ENCODE data around the gene LIMS2.

LIMS2 gene

GRCh38 chr2:127678991-127679390 lies 3.7 kb upstream of the LIMS2 start:
- Histone ChIP-seq H2AFZ (ENCODE audit: insufficient read depth, low read length, poor library complexity) (no peak overlapping the region), H3K4me1 (ENCODE audit: control insufficient read depth in 1 of 2, insufficient read depth in 2 of 2, low read length in 2 of 2) (peaks cover 6 to 10% of the 10 kb centered on the region in 2 experiments)

GRCh38 chr2:127678531-127678930 lies 3.2 kb upstream of the LIMS2 start:
- Histone ChIP-seq H3K4ac (ENCODE audit: low read depth, low read length) (no peak overlapping the region), H3K14ac (ENCODE audit: low read length) (no peak overlapping the region), H2BK120ac (ENCODE audit: insufficient read depth, low read length, poor library complexity) (no peak overlapping the region), H2AK5ac (ENCODE audit: low read length) (no peak overlapping the region), H3K4me1 (ENCODE audit: control insufficient read depth in 1 of 2, insufficient read depth in 2 of 2, low read length in 2 of 2) (peaks cover 6 to 8% of the 10 kb centered on the region in 2 experiments), H3K79me1 (ENCODE audit: low read length) (peaks cover 5% of the 10 kb centered on the region), H3K4me2 (ENCODE audit: low read length) (no peak overlapping the region), H4K12ac (ENCODE audit: low read depth, low read length) (no peak overlapping the region), H2AFZ (ENCODE audit: insufficient read depth, low read length, poor library complexity) (no peak overlapping the region), H3K9me3 (ENCODE audit: insufficient read depth, low read depth, low read length) (peaks cover 3% of the 10 kb centered on the region), H2BK12ac (ENCODE audit: low read length) (no peak overlapping the region), H4K91ac (ENCODE audit: low read depth, low read length) (no peak overlapping the region), H2BK5ac (ENCODE audit: low read depth, low read length, poor library complexity) (no peak overlapping the region), H3K36me3 (ENCODE audit: control insufficient read depth in 1 of 2, insufficient read depth in 2 of 2, low read length in 2 of 2) (no peaks in the 10 kb centered on the region), H3K79me2 (ENCODE audit: control insufficient read depth, insufficient read depth, low read length, poor library complexity) (peaks cover 3% of the 10 kb centered on the region), H3K4me3 (ENCODE audit: low read depth, low read length) (no peak overlapping the region), H3K18ac (ENCODE audit: low read length) (no peak overlapping the region), H3K9ac (ENCODE audit: low read length) (no peak overlapping the region), H3K27me3 (ENCODE audit: insufficient read depth, low read length) (peaks cover 4% of the 10 kb centered on the region), H3K23ac (ENCODE audit: low read length) (no peak overlapping the region), H4K8ac (ENCODE audit: low read depth, low read length) (no peak overlapping the region), H3K27ac (ENCODE audit: low read depth, low read length) (no peak overlapping the region)
- no peak for DNase-seq
- no CpG with 5 or more reads among the region's 10 CpGs for WGBS (ENCODE audit: extremely low coverage, insufficient coverage, insufficient read length)

More at GRCh38 chr2:127678991-127679390, 3.7 kb upstream of the LIMS2 start:
- Histone ChIP-seq H3K9me3 (ENCODE audit: insufficient read depth, low read depth, low read length) (peaks cover 5% of the 10 kb centered on the region), H3K18ac (ENCODE audit: low read length) (no peak overlapping the region), H2AK5ac (ENCODE audit: low read length) (no peak overlapping the region), H3K27ac (ENCODE audit: low read depth, low read length) (no peak overlapping the region), H3K4me3 (ENCODE audit: low read depth, low read length) (peak overlapping the region; percentile 1), H3K36me3 (ENCODE audit: control insufficient read depth in 1 of 2, insufficient read depth in 2 of 2, low read length in 2 of 2) (no peaks in the 10 kb centered on the region), H2BK12ac (ENCODE audit: low read length) (no peak overlapping the region), H3K79me2 (ENCODE audit: control insufficient read depth, insufficient read depth, low read length, poor library complexity) (peaks cover 3% of the 10 kb centered on the region), H3K23ac (ENCODE audit: low read length) (no peak overlapping the region), H3K27me3 (ENCODE audit: insufficient read depth, low read length) (peaks cover 4% of the 10 kb centered on the region), H3K14ac (ENCODE audit: low read length) (no peak overlapping the region), H4K8ac (ENCODE audit: low read depth, low read length) (no peak overlapping the region), H3K9ac (ENCODE audit: low read length) (no peak overlapping the region), H4K91ac (ENCODE audit: low read depth, low read length) (no peak overlapping the region), H3K4me2 (ENCODE audit: low read length) (no peak overlapping the region), H2BK5ac (ENCODE audit: low read depth, low read length, poor library complexity) (no peak overlapping the region), H4K12ac (ENCODE audit: low read depth, low read length) (no peak overlapping the region), H2BK120ac (ENCODE audit: insufficient read depth, low read length, poor library complexity) (no peak overlapping the region), H3K4ac (ENCODE audit: low read depth, low read length) (no peak overlapping the region), H3K79me1 (ENCODE audit: low read length) (peaks cover 5% of the 10 kb centered on the region)
- no CpG with 5 or more reads among the region's 6 CpGs for WGBS (ENCODE audit: extremely low coverage, insufficient coverage, insufficient read length)
- DNase-seq, result no peak

GRCh38 chr2:127676906-127677305 lies 1.6 kb upstream of the LIMS2 start:
- Histone ChIP-seq H3K4me3 (ENCODE audit: low read depth, low read length) (no peak overlapping the region), H3K18ac (ENCODE audit: low read length) (no peak overlapping the region), H2BK12ac (ENCODE audit: low read length) (no peak overlapping the region), H3K36me3 (ENCODE audit: control insufficient read depth in 1 of 2, insufficient read depth in 2 of 2, low read length in 2 of 2) (no peaks in the 10 kb centered on the region), H3K14ac (ENCODE audit: low read length) (no peak overlapping the region), H3K27me3 (ENCODE audit: insufficient read depth, low read length) (peaks cover 4% of the 10 kb centered on the region), H3K4me2 (ENCODE audit: low read length) (no peak overlapping the region), H3K79me1 (ENCODE audit: low read length) (peaks cover 5% of the 10 kb centered on the region), H3K23ac (ENCODE audit: low read length) (no peak overlapping the region), H3K79me2 (ENCODE audit: control insufficient read depth, insufficient read depth, low read length, poor library complexity) (peaks cover 3% of the 10 kb centered on the region), H2AK5ac (ENCODE audit: low read length) (no peak overlapping the region), H3K4ac (ENCODE audit: low read depth, low read length) (no peak overlapping the region), H3K27ac (ENCODE audit: low read depth, low read length) (no peak overlapping the region), H4K8ac (ENCODE audit: low read depth, low read length) (no peak overlapping the region), H4K91ac (ENCODE audit: low read depth, low read length) (no peak overlapping the region), H2BK120ac (ENCODE audit: insufficient read depth, low read length, poor library complexity) (no peak overlapping the region), H2BK5ac (ENCODE audit: low read depth, low read length, poor library complexity) (no peak overlapping the region), H3K4me1 (ENCODE audit: control insufficient read depth in 1 of 2, insufficient read depth in 2 of 2, low read length in 2 of 2) (peaks cover 6 to 8% of the 10 kb centered on the region in 2 experiments), H3K9ac (ENCODE audit: low read length) (no peak overlapping the region), H2AFZ (ENCODE audit: insufficient read depth, low read length, poor library complexity) (no peak overlapping the region), H3K9me3 (ENCODE audit: insufficient read depth, low read depth, low read length) (peaks cover 4% of the 10 kb centered on the region), H4K12ac (ENCODE audit: low read depth, low read length) (no peak overlapping the region)
- WGBS (ENCODE audit: extremely low coverage, insufficient coverage, insufficient read length), result no CpG with 5 or more reads among the region's 2 CpGs
- no peak for DNase-seq

- Histone ChIP-seq H2AFZ (ENCODE audit: insufficient read depth, low read length, poor library complexity) (peak overlapping the region; percentile 43), H3K27me3 (ENCODE audit: insufficient read depth, low read length) (peaks cover 4% of the 10 kb centered on the region), H3K14ac (ENCODE audit: low read length) (peak overlapping the region; percentile 25), H3K4ac (ENCODE audit: low read depth, low read length) (no peak overlapping the region), H2BK120ac (ENCODE audit: insufficient read depth, low read length, poor library complexity) (peak overlapping the region; percentile 56), H3K9me3 (ENCODE audit: insufficient read depth, low read depth, low read length) (peaks cover 5% of the 10 kb centered on the region), H2AK5ac (ENCODE audit: low read length) (no peak overlapping the region), H3K36me3 (ENCODE audit: control insufficient read depth in 1 of 2, insufficient read depth in 2 of 2, low read length in 2 of 2) (no peaks in the 10 kb centered on the region), H2BK12ac (ENCODE audit: low read length) (no peak overlapping the region), H3K18ac (ENCODE audit: low read length) (peak overlapping the region; percentile 7), H4K12ac (ENCODE audit: low read depth, low read length) (peak overlapping the region; percentile 54), H3K27ac (ENCODE audit: low read depth, low read length) (no peak overlapping the region), H3K4me1 (ENCODE audit: control insufficient read depth in 1 of 2, insufficient read depth in 2 of 2, low read length in 2 of 2) (peaks cover 6 to 8% of the 10 kb centered on the region in 2 experiments), H2BK5ac (ENCODE audit: low read depth, low read length, poor library complexity) (no peak overlapping the region), H3K9ac (ENCODE audit: low read length) (peak overlapping the region; percentile 68), H4K8ac (ENCODE audit: low read depth, low read length) (no peak overlapping the region), H4K91ac (ENCODE audit: low read depth, low read length) (peak overlapping the region; percentile 46), H3K23ac (ENCODE audit: low read length) (no peak overlapping the region), H3K79me1 (ENCODE audit: low read length) (peaks cover 5% of the 10 kb centered on the region), H3K4me2 (ENCODE audit: low read length) (peak overlapping the region; percentile 80), H3K79me2 (ENCODE audit: control insufficient read depth, insufficient read depth, low read length, poor library complexity) (peaks cover 3% of the 10 kb centered on the region), H3K4me3 (ENCODE audit: low read depth, low read length) (peak overlapping the region; percentile 83)
- no CpG with 5 or more reads among the region's 72 CpGs for WGBS (ENCODE audit: extremely low coverage, insufficient coverage, insufficient read length)
- DNase-seq, result peak in 1 of 2 donors; percentile 41
Observed at GRCh38 chr2:127674241-127675209, 805 bp downstream of the LIMS2 start.

Data from trophoblast cell (in vitro differentiated cells and primary cell).